Ishikawa (cell line): ENCODE results near the gene CCDC71.

Experiments used
- CEBPB ChIP-seq: IDR thresholded peaks from 2 replicates; pipeline ENCODE4 v1.6.1; 2012
- CREB1 ChIP-seq: IDR thresholded peaks from 2 replicates; pipeline ENCODE4 v1.6.1; 2012; ENCODE audit warnings: low read depth
- EGR1 ChIP-seq: IDR thresholded peaks from 2 replicates; pipeline ENCODE4 v1.6.1; 2012
- EP300 ChIP-seq: IDR thresholded peaks from 2 replicates; pipeline ENCODE4 v1.6.1; 2012; ENCODE audit warnings: borderline replicate concordance
- FOXM1 ChIP-seq: IDR thresholded peaks from 2 replicates; pipeline ENCODE4 v1.6.1; 2012; ENCODE audit warnings: low read depth, borderline replicate concordance
- MAX ChIP-seq: IDR thresholded peaks from 2 replicates; pipeline ENCODE4 v1.6.1; 2012
- NFIC ChIP-seq: IDR thresholded peaks from 2 replicates; pipeline ENCODE4 v1.6.1; 2012
- RAD21 ChIP-seq: IDR thresholded peaks from 2 replicates; pipeline ENCODE4 v1.6.1; 2012; ENCODE audit warnings: low read depth
- REST ChIP-seq: IDR thresholded peaks from 2 replicates; pipeline ENCODE4 v1.6.1; 2012; ENCODE audit warnings: low read depth, mild to moderate bottlenecking
- TAF1 ChIP-seq: IDR thresholded peaks from 2 replicates; pipeline ENCODE4 v1.6.1; 2012; ENCODE audit warnings: low read depth, mild to moderate bottlenecking
- TCF12 ChIP-seq: IDR thresholded peaks from 2 replicates; pipeline ENCODE4 v1.6.1; 2012; ENCODE audit warnings: low read depth
- TEAD4 ChIP-seq: IDR thresholded peaks from 2 replicates; pipeline ENCODE4 v1.6.1; 2012
- USF1 ChIP-seq: IDR thresholded peaks from 2 replicates; pipeline ENCODE4 v1.6.1; 2012
- YY1 ChIP-seq: IDR thresholded peaks from 2 replicates; pipeline ENCODE4 v1.6.1; 2012; ENCODE audit warnings: low read depth
- ZBTB7A ChIP-seq: IDR thresholded peaks from 2 replicates; pipeline ENCODE4 v1.6.1; 2012; ENCODE audit warnings: low read depth

CCDC71 gene

GRCh38 chr3:49165771-49166751, at the start of gene CCDC71:
CCDC71 (minus strand) TSS chr3:49166331; CDS start chr3:49164208, 2,123 bp downstream.
- TF ChIP-seq FOXM1 (no peak), CREB1 (no peak), EP300 (no peak), REST (no peak), YY1 (peak; percentile 95), MAX (peak; percentile 39), EGR1 (peak; percentile 89), TAF1 (peak; percentile 78), ZBTB7A (peak; percentile 96)

- no peak for TF ChIP-seq USF1
- no peak for TF ChIP-seq TEAD4
- no peak for TF ChIP-seq TAF1
- no peak for TF ChIP-seq CREB1
Observed at GRCh38 chr3:49213998-49214397, 47.9 kb upstream of the CCDC71 start.

GRCh38 chr3:49213541-49213943, 47.4 kb upstream of the CCDC71 start:
- TF ChIP-seq YY1 (no peak), TAF1 (no peak), TCF12 (no peak), CEBPB (no peak), USF1 (no peak), RAD21 (no peak), EGR1 (no peak), CREB1 (no peak), NFIC (no peak), REST (no peak), ZBTB7A (no peak), TEAD4 (no peak), FOXM1 (no peak), MAX (no peak), EP300 (no peak)

- TF ChIP-seq EGR1 (no peak), TEAD4 (no peak), NFIC (no peak)
Observed at GRCh38 chr3:49199900-49200281, 33.8 kb upstream of the CCDC71 start.

- TF ChIP-seq MAX: peak; percentile 79
- TF ChIP-seq TAF1: no peak
- no peak for TF ChIP-seq TEAD4
- no peak for TF ChIP-seq YY1
- TF ChIP-seq ZBTB7A: no peak
Observed at GRCh38 chr3:49199239-49199899, 33.2 kb upstream of the CCDC71 start.

- TF ChIP-seq ZBTB7A (no peak), TCF12 (no peak), USF1 (no peak), NFIC (no peak), EP300 (no peak), TAF1 (no peak), REST (no peak), YY1 (no peak), MAX (no peak), EGR1 (no peak), RAD21 (no peak), TEAD4 (no peak), CEBPB (no peak), FOXM1 (no peak), CREB1 (no peak)
Observed at GRCh38 chr3:49198611-49199230, 32.6 kb upstream of the CCDC71 start.
